ENCODE measurements around the gene VPS16. TPM values are rescaled to one million over a fixed set of nuclear protein-coding genes. Genes with fewer than 3 reads are reported as not detected.

VPS16 gene
- total RNA-seq, 4 donors from 2014 or later = 29.2 to 42.2 (median 36.7) TPM

DNA sequence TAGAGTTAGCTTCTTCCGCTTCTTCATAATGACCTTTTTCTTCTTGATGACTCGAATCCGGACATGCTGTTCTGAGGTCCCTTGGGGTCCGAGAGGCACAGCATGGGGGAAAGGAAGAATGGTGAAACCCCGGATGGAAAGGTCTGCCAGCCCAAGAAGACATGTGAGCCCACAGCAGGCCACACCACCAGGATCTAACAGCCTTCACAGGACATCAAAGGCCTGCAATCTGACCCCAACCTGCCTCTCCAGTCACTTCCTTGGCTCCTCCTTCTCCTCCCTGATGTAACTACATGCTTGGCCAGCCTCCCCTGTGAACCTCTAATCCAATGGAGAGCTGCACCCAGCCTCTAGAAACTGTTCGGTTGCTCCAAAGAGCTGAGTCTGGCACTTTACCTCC, 41.7 kb upstream of the VPS16 start:
- H3K36me3 ChIP-seq = no peaks in the 10 kb centered on the region
- no peak for TF ChIP-seq POLR2AphosphoS5 (IDR thresholded peaks at IDR 0.05)
- no peak for TF ChIP-seq POLR2A (IDR thresholded peaks at IDR 0.05)
- TF ChIP-seq, protein P1, sequence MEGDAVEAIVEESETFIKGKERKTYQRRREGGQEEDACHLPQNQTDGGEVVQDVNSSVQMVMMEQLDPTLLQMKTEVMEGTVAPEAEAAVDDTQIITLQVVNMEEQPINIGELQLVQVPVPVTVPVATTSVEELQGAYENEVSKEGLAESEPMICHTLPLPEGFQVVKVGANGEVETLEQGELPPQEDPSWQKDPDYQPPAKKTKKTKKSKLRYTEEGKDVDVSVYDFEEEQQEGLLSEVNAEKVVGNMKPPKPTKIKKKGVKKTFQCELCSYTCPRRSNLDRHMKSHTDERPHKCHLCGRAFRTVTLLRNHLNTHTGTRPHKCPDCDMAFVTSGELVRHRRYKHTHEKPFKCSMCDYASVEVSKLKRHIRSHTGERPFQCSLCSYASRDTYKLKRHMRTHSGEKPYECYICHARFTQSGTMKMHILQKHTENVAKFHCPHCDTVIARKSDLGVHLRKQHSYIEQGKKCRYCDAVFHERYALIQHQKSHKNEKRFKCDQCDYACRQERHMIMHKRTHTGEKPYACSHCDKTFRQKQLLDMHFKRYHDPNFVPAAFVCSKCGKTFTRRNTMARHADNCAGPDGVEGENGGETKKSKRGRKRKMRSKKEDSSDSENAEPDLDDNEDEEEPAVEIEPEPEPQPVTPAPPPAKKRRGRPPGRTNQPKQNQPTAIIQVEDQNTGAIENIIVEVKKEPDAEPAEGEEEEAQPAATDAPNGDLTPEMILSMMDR (IDR thresholded peaks at IDR 0.05) = no peak
- no peak for TF ChIP-seq EP300 (IDR thresholded peaks at IDR 0.05; ENCODE audit: low read depth)
- no peaks in the 10 kb centered on the region for H3K9me3 ChIP-seq
- 63 to 84% methylated on average over 1 to 6 of the region's 6 CpGs for WGBS, 2 donors (ENCODE audit: low coverage in 1 of 2)
- DNase-seq = no peak
- in situ Hi-C loops (cut with MboI; ENCODE audit: low pct_ligation_motif_present in 1 of 4, low pct_unique_long_range_greater_than_20kb in 1 of 4, low sequenced_read_pairs in 3 of 4) (no loop called here), intact Hi-C loops (cut with DNase I; ENCODE audit: low total_unique reads) (loop anchor here (5.0 to 10.0 kb wide), 2 partner anchors 208 to 654 kb away; no protein-coding TSS in a partner anchor)
- H3K27ac ChIP-seq = no peak overlapping the region
- H3K4me3 ChIP-seq = no peak overlapping the region
- peaks cover 0 to 20% (median 16%) of the 10 kb centered on the region in 4 donors for H3K4me1 ChIP-seq
- peaks cover 64% of the 10 kb centered on the region for H3K27me3 ChIP-seq

- in situ Hi-C loops (cut with MboI; ENCODE audit: low pct_ligation_motif_present in 1 of 4, low pct_unique_long_range_greater_than_20kb in 1 of 4, low sequenced_read_pairs in 3 of 4) = no loop called here
- peaks cover 69% of the 10 kb centered on the region for H3K27me3 ChIP-seq
Observed at GRCh38 chr20:2799271-2799670, 41.3 kb upstream of the VPS16 start.

DNA sequence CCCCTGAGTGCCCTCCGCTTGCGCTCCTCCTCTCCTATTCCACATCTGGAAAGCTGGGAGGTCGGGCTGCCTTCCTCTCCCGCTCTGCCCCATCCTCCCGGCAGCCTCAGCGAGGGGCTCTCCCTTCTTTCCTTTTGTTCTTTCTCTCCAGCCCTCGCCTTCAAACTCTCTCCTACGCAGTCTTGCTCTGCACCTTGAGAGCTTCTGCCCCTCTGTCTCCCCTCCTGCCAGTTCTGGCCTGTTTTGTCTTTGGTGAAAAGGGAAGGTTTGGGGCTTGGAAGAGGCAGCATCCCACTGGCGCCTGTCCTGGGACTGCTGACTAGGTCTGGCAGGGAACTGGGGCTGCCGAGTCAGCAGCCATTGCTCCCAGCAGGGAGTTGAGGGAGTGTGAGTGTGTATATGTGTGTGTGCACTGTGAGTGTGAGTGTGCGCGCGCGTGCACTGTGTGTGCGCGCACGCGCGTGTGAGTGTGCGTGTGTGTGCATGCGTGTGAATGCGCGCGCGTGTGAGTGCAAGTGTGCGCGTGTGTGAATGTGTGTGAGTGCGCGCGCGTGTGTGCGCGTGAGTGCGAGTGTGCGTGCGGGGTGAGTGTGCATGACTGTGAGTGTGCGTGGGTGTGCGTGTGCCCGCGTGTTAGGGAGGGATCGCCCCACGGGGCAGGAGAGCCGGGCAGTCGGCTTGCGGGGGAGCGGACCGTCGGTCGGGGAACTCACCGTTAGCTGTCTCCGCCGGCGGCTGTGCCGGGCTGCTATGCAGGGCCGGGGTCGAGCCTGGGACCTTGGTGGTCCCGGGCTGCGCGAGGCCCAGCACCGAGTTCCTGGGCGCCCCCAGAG, 40.6 kb upstream of the VPS16 start:
- in situ Hi-C loops (cut with MboI; ENCODE audit: low pct_ligation_motif_present in 1 of 4, low pct_unique_long_range_greater_than_20kb in 1 of 4, low sequenced_read_pairs in 3 of 4) = no loop called here
- Histone ChIP-seq H3K4me3 (peak overlapping the region in 2 of 4 donors; percentile 21 to 38), H3K27me3 (peaks cover 75% of the 10 kb centered on the region), H3K4me1 (peaks cover 0 to 20% (median 16%) of the 10 kb centered on the region in 4 donors), H3K9me3 (no peaks in the 10 kb centered on the region), H3K36me3 (no peaks in the 10 kb centered on the region), H3K27ac (no peak overlapping the region)
- TF ChIP-seq, protein P1 (IDR thresholded peaks at IDR 0.05) = no peak
- TF ChIP-seq POLR2AphosphoS5 (IDR thresholded peaks at IDR 0.05) (no peak), EP300 (IDR thresholded peaks at IDR 0.05; ENCODE audit: low read depth) (no peak), POLR2A (IDR thresholded peaks at IDR 0.05) (no peak)
- intact Hi-C loops (cut with DNase I; ENCODE audit: low total_unique reads) = loop anchor here (5.0 to 10.0 kb wide), 2 partner anchors 207 to 655 kb away; no protein-coding TSS in a partner anchor
- 6 to 50% methylated on average over 1 to 54 of the region's 61 CpGs for WGBS, 2 donors (ENCODE audit: low coverage in 1 of 2)
- no peak for DNase-seq

More at GRCh38 chr20:2799271-2799670, 41.3 kb upstream of the VPS16 start:
- H3K9me3 ChIP-seq = no peaks in the 10 kb centered on the region
- no peak for DNase-seq
- peaks cover 0 to 20% (median 16%) of the 10 kb centered on the region in 4 donors for H3K4me1 ChIP-seq
- H3K4me3 ChIP-seq = peak overlapping the region in 1 of 4 donors; percentile 38
- no peaks in the 10 kb centered on the region for H3K36me3 ChIP-seq
- no peak overlapping the region for H3K27ac ChIP-seq
- TF ChIP-seq, protein P1 (IDR thresholded peaks at IDR 0.05) = no peak
- no peak for TF ChIP-seq EP300 (IDR thresholded peaks at IDR 0.05; ENCODE audit: low read depth)
- no peak for TF ChIP-seq POLR2AphosphoS5 (IDR thresholded peaks at IDR 0.05)
- TF ChIP-seq POLR2A (IDR thresholded peaks at IDR 0.05) = no peak
- WGBS, 2 donors (ENCODE audit: low coverage in 1 of 2) = 61 to 100% methylated on average over 1 to 9 of the region's 9 CpGs
- intact Hi-C loops (cut with DNase I; ENCODE audit: low total_unique reads) = loop anchor here (5.0 to 10.0 kb wide), 2 partner anchors 208 to 654 kb away; no protein-coding TSS in a partner anchor

DNA sequence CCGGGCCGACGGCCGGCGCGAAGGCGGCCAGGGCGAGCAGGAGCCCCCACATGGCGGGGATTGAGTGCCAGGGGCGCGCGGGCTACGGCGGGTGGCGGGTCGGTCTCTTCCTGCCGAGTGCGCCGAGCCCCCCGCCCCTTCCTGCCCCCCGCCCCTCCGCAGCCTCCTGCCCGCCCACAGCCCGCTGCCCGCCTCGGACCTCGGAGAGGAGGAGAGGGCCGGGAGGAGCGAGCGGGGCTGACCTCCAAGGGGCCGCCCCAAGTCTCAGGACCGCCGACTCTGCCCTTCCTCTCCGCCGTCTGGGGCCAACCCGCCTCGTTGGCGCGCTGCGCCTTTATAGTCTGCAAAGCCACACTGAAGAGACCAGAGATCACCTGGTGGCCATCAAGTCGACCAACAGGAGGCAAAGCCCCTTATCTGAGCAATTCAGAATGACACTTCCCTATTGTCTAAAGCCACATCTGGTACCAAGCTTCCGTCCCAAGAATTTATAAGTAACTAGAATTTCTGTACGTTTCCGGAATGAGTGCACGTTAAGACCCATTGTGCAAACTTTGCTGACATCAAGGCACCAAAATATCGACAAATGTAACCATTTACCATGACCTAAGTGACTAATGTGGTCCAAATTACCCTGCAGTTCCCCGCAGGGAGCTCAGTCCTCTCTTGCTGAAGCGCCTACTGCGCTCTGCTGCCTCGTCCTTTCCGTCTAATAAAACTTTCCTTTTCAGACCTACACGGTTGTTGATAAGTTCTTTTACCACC, 39.8 kb upstream of the VPS16 start, which contains the start of gene CPXM1:
TSS of gene CPXM1 (minus strand) at position 107 of the 765 bp plus-strand sequence. CDS start at position 52, 55 bp downstream.
- Histone ChIP-seq H3K4me1 (peaks cover 0 to 20% (median 16%) of the 10 kb centered on the region in 4 donors), H3K36me3 (no peaks in the 10 kb centered on the region), H3K27me3 (peaks cover 83% of the 10 kb centered on the region), H3K4me3 (peak within 1 kb of the TSS in 2 of 4 donors; percentile 21 to 38), H3K27ac (no peak within 1 kb of the TSS), H3K9me3 (no peaks in the 10 kb centered on the region)
- 0 to 5% methylated on average over 8 to 19 of the region's 52 CpGs for WGBS, 2 donors (ENCODE audit: low coverage in 1 of 2)
- intact Hi-C loops (cut with DNase I; ENCODE audit: low total_unique reads) (no loop called here), in situ Hi-C loops (cut with MboI; ENCODE audit: low pct_ligation_motif_present in 1 of 4, low pct_unique_long_range_greater_than_20kb in 1 of 4, low sequenced_read_pairs in 3 of 4) (no loop called here)
- TF ChIP-seq POLR2AphosphoS5 (IDR thresholded peaks at IDR 0.05) = no peak
- TF ChIP-seq POLR2A (IDR thresholded peaks at IDR 0.05) = no peak
- TF ChIP-seq EP300 (IDR thresholded peaks at IDR 0.05; ENCODE audit: low read depth) = no peak
- TF ChIP-seq, protein P1 (IDR thresholded peaks at IDR 0.05) = no peak
- DNase-seq = no peak

Data from transverse colon (tissue), 4 donors.